Measurements from ENCODE around the gene OPN1MW.
"Not testable (repeated sequence)": the region's sequence is repeated elsewhere in the genome, so short reads cannot be mapped to it uniquely, and the experiment has no call there.

- TF ChIP-seq CTCF (IDR thresholded peaks at IDR 0.05; ENCODE audit: control extremely low read depth in 1 of 3, insufficient read depth in 1 of 3, low read depth in 1 of 3, low read length in 3 of 3); SP1 (IDR thresholded peaks at IDR 0.05; ENCODE audit: low read depth, low read length); POLR2AphosphoS5 (IDR thresholded peaks at IDR 0.05; ENCODE audit: low read depth, low read length); TAF1 (IDR thresholded peaks at IDR 0.05; ENCODE audit: low read depth, low read length); MAFK (IDR thresholded peaks at IDR 0.05; ENCODE audit: low read depth, low read length): not testable (repeated sequence)
Measured at GRCh38 chrX:154168384-154168783, 14.0 kb upstream of the OPN1MW start.

Measured in H1 (cell line).